ENCODE data around the gene CDH23.

The CDH23 gene

DNA sequence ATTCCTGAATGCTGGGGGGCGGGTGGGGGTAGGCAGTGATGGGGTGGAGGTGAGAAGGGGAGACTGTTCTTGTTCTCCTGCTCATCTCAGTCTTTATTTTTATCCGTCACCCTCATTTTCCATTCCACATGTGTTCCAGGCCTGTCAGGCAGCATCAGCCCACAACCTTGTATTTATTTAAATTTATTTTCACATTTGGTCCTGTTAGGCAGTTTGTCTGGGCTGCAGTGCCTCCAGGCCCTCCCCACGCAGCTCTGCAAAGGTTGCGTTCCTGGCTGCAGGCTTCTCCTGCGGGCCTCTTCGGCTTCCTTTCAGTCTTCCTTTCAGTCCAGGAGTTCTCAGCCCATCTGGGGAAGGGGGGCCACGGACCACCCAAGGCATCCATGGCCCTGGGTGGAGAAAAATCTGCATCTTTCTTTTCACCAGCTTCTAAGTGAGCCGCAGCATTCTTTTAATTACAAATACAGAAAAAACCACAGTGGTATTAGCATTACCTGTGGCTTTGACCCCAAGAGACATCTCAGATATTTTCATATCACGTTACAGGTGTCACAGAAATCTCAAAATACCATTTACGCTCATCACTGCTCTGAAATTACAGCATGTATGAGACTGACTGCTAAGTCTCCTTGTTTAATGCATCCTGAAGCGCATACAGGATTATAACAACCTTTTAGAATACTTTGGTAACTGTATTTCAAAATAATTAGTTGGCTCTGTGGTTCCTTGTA is 228.9 kb downstream of the CDH23 start:
- no peak for DNase-seq

DNA sequence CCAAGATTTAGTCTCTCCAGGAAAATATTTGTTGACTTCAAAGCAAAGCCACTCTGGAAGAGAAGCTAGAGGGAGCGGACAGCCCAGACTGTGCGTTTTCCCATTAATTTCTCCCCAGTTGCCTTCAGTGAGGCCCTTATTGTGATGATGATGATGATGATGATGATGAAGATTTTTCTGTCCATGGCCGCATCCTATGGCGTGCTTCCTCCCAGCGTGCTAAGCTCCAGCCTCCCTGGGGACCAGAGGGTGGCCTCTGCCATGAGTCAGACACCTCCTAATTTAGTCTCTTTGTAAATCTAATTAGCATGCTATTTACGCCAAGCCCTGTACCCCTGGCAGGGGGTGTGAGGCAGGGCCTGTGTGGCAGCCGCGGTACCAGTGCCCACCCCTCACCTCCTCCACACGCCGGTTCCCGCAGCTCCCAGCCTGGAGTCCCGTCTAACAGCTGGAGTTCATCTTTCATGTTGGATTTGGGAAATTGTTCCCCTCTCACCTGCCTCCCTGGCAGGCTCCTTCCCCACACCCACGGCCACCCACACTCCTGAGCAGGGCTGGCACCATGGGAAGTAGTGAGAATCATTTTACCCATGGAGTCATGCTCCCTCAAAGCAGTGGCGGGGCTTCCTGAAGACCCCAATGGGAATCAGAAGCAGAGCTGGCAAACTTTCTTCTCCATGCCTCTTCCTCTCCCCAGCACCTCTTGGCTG is 230.7 kb downstream of the CDH23 start:
- no peak for DNase-seq

GRCh38 chr10:71627956-71628355 is 231.2 kb downstream of the CDH23 start:
- peak; percentile 54 to 61 for DNase-seq

GRCh38 chr10:71629131-71629530 is 232.4 kb downstream of the CDH23 start:
- no peak for DNase-seq

- DNase-seq = no peak
Observed at GRCh38 chr10:71630168-71630567, 233.4 kb downstream of the CDH23 start.

GRCh38 chr10:71631007-71631861 is 234.5 kb downstream of the CDH23 start:
- no peak for DNase-seq

GRCh38 chr10:71632200-71632820 is 235.6 kb downstream of the CDH23 start:
- no peak for DNase-seq

DNA sequence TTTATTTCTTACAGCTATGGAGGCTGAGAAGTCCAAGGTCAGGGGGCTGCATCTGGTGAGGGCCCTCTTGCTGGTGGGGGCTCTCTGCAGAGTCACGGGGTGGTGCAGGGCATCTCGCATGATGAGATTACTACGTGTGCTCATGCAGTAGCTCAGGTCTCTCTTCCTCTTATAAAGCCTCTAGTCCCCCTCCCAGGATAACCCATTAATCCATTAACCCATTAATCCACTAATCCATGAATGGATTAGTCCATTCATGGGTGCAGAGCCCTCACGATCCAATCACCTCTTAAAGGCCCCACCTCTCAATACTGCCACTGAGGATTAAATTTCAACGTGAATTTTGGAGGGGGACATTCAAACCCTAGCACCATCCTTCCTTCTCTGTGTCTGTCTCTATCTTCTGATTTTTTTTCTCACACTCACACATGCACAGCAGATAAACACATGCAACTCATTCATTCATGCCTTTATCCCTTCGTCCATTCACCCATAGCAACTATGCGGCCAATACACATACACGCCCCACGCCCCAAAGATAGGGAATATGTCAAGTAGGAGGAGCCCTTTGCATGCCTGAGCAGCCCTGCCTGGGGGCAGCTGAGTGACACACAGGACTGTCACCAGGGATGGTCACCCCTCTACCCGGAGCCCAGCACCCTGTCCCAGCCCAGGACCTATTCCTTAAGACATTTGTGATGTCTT is 236.3 kb downstream of the CDH23 start:
- no peak for DNase-seq

DNA sequence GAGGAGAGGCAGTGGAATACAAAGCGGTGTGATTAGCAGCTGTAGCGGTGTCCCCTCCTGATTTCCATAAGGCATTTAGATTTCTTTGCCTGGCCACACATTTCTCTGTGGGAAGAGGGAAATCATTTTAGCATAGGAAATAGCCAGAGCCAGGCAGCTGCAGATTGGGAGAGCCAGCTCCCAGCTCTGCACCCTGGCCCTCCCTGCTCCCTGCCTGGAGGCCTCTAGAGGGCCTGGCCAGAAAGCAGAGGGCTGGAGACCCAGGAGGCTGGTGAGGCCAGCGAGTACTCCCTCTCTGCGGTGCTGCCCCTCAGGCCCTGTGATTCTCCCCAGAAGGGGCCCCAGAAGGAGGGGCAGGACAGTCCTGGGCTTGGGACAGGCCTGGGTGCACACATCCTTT is 237.2 kb downstream of the CDH23 start:
- no peak for DNase-seq

GRCh38 chr10:71634531-71635164 is 237.9 kb downstream of the CDH23 start:
- no peak for DNase-seq

DNA sequence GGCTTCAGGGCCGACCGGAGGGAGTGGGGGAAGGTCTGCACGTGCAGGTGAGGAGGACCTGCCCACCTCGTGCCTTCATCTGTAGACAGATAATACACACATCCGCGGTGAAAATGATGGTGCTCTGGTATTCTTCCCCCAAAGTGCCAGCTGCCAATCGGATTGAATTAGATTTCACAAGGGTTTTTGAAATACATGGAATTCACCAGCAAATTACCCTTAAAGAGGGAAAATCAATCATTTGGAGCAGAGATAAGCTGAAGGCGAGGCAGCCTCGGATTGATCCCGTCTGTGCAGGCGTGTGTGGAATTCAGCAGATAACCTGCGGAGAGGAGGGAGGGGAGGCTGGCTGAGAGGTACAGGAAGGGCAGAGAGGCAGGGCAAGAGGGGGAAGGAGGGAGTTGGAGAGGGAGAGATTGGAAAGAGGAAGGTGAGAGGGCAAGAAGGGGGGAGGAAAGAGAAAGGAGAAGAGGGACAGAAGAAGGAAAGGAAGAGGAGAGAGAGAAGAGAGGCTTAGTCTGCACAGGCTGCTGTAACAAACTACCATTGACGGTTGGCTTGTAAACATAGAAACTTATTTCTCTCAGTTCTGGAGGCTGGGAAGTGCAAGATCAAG is 238.6 kb downstream of the CDH23 start:
- no peak for DNase-seq

- no peak for DNase-seq
Observed at GRCh38 chr10:71635867-71636266, 239.1 kb downstream of the CDH23 start.

DNA sequence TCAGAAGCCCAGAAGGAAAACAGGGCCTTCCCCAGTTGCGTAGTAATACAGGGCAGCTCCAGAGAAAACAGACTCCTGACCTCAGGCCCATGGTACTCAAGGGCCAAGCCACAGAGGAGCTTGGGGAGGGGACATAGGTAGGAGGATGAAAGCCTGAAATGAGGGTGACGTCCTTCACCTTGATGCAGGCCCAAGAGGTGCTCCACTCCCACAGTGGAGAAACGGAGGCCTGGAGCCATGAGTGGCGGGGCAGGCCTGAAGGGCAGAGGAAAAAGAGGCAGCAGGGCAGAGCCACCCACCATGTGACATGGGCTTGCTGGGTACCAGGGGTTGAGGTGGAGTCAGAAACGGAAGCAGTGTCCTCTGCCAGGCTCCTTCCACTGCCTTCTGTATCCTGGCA is 239.9 kb downstream of the CDH23 start:
- no peak for DNase-seq

GRCh38 chr10:71637305-71637704 is 240.6 kb downstream of the CDH23 start:
- no peak for DNase-seq

DNA sequence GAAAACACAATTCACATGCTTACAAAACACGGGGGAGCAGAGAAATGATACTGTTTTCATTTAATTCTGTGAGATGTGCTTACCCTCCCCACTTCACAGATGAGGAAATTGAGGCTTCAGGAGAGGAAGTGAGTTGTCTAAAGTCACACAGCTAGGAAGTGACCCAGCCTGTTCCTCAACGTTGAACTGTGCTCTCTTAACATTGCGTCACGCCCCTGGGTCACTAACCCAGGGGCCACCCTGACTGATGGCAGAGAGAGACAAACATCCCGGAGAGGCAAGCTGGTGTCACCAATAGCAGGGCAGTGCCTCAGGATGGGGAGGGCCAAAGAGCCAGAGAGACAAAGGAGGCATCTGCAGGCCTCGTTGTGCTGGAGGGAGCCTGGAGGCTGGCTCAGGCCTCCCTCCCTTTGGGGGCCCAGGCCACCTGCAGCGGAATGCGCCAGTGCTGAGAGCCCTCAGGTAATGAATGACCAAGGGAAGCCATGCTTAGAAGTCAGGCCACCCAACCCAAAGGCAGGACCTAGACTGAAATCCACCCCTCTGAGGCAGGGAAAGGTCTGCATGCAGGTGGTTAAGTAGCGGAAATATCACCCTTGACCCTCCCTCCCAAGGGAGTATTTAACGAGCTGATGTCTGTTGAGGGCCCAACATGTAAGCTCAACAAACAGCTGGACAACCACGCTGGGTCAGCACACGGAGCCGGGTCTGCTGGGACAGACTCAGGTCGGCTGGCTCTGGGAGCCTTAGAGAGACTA is 241.5 kb downstream of the CDH23 start:
- DNase-seq = peak; percentile 95 to 98

- no peak for DNase-seq
Observed at GRCh38 chr10:71638822-71639719, 242.4 kb downstream of the CDH23 start.

DNA sequence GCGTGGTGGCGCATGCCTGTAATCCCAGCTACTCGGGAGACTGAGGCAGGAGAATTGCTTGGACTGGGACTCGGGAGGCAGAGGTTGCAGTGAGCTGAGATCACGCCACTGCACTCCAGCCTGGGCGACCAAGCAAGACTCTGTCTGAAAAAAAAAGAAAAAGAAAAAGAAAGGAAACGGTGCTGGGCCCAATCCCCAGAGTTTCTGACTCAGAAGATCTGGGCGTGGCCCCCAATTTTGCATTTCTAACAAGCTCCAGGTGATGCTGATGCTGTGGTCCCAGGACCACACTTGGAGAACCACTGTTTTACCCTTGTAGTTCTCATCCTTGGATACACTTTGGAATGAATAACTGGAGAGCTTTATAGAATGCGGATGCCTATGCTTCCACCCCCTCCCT is 243.9 kb downstream of the CDH23 start:
- no peak for DNase-seq

DNA sequence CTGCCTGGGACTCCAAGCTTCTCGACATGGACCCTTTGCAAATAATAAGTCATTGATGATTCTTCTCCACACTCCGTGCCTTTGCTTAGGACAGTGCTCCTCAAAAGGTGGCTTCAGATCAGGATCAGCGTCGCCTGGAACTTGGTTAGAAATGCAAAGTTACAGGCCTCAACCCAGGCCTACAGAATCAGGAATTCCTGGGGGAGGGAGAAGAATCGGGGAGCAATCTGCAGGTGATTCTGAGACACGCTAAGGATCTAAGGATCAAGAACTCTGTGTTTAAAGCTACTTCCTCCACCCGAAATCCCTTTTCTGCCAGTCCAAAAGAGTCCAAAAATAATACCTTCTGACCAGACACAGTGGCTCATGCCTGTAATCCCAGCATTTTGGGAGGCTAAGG is 244.7 kb downstream of the CDH23 start:
- no peak for DNase-seq

DNA sequence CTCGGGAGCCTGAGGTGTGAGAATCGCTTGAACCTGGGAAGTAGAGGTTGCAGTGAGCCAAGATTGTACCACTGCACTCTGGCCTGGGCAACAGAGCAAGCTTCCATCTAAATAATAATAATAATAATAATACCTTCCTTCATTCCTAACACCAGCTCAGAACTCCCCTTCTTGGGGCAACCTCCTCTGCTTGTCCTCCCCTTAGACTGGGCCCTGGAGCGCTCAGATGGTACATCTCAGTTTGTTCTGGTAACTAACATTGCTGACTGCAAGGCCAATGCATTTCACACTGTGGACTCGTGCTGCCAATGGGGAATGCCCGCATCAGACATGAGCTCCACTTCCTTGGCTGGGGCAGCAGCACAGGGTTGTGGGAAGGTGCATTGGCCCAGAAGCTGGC is 245.3 kb downstream of the CDH23 start:
- no peak for DNase-seq

DNA sequence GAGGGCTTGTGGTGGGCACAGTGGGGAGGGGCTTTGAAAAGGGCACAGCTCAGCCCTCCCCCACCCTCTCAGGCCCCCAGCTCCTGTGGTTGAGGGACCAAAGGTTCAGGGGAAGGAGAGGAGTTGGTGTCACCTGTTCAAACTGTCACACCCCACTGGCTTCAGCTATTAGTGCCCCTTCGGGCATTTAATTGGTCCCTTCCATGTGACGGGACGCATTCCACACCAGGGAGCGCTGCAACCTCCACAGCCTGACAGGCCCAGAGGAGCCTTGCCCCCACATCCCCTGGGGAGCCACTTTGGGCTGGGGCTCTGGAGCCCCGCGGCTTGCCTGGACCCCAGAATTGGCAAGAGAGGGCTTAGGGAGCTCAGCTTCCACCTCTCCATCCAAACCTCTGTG is 247.2 kb downstream of the CDH23 start:
- DNase-seq = no peak
